ENCODE results near the gene ABL2. TPM values are rescaled to one million over a fixed set of nuclear protein-coding genes. Genes with fewer than 3 reads are reported as not detected.
A peak's percentile ranks its signal among the peaks of the same experiment; 100 is the strongest.

ABL2 gene
- total RNA-seq, 4 donors from 2014 or later = 12.9 to 37.3 (median 15.6) TPM

GRCh38 chr1:179087665-179088064 is 141.8 kb downstream of the ABL2 start:
- peaks cover 19 to 69% (median 53%) of the 10 kb centered on the region in 4 donors for H3K36me3 ChIP-seq
- intact Hi-C loops (cut with DNase I) = loop anchor here (10.0 kb wide), 1 partner anchor 207 kb away; the partner anchor contains the start of gene SOAT1
- no peak for TF ChIP-seq POLR2A (IDR thresholded peaks at IDR 0.05; ENCODE audit: low read depth)
- no peak for TF ChIP-seq POLR2AphosphoS5 (IDR thresholded peaks at IDR 0.05)
- TF ChIP-seq CTCF (IDR thresholded peaks at IDR 0.05) = no peak
- no peak for TF ChIP-seq EP300 (IDR thresholded peaks at IDR 0.05)
- H3K9me3 ChIP-seq = no peaks in the 10 kb centered on the region
- no peaks in the 10 kb centered on the region for H3K27me3 ChIP-seq
- peaks cover 23 to 55% (median 45%) of the 10 kb centered on the region in 4 donors for H3K4me1 ChIP-seq
- H3K4me3 ChIP-seq = no peak overlapping the region
- 74% methylated on average over 6 of the region's 11 CpGs for WGBS
- DNase-seq (ENCODE audit: extremely low spot score) = no peak
- no peak overlapping the region for H3K27ac ChIP-seq (replicated peaks in 1 of 4)

- 68% methylated on average over 5 of the region's 8 CpGs for WGBS
- intact Hi-C loops (cut with DNase I) = loop anchor here (10.0 kb wide), 1 partner anchor 211 kb away; the partner anchor contains the start of gene SOAT1
- no peak overlapping the region for H3K27ac ChIP-seq (replicated peaks in 1 of 4)
- H3K27me3 ChIP-seq = no peaks in the 10 kb centered on the region
- H3K4me3 ChIP-seq = peak overlapping the region in 1 of 4 donors; percentile 83
- H3K9me3 ChIP-seq = no peaks in the 10 kb centered on the region
- no peak for DNase-seq (ENCODE audit: extremely low spot score)
- no peak for TF ChIP-seq POLR2A (IDR thresholded peaks at IDR 0.05; ENCODE audit: low read depth)
- TF ChIP-seq EP300 (IDR thresholded peaks at IDR 0.05) = no peak
- no peak for TF ChIP-seq POLR2AphosphoS5 (IDR thresholded peaks at IDR 0.05)
- no peak for TF ChIP-seq CTCF (IDR thresholded peaks at IDR 0.05)
- H3K36me3 ChIP-seq = peaks cover 15 to 38% (median 36%) of the 10 kb centered on the region in 4 donors
- H3K4me1 ChIP-seq = peaks cover 15 to 37% (median 28%) of the 10 kb centered on the region in 4 donors
Observed at GRCh38 chr1:179083533-179083932, 145.9 kb downstream of the ABL2 start.

GRCh38 chr1:179082999-179083335 is 146.5 kb downstream of the ABL2 start:
- H3K4me1 ChIP-seq = peaks cover 15 to 37% (median 28%) of the 10 kb centered on the region in 4 donors
- intact Hi-C loops (cut with DNase I) = loop anchor here (10.0 kb wide), 1 partner anchor 212 kb away; the partner anchor contains the start of gene SOAT1
- DNase-seq (ENCODE audit: extremely low spot score) = no peak
- 0% methylated on average over 2 of the region's 3 CpGs for WGBS
- TF ChIP-seq POLR2A (IDR thresholded peaks at IDR 0.05; ENCODE audit: low read depth) = no peak
- H3K4me3 ChIP-seq = peak overlapping the region; percentile 83 to 93 (median 89)
- peak overlapping the region; percentile 87 to 95 (median 91) for H3K27ac ChIP-seq (replicated peaks in 1 of 4)
- no peaks in the 10 kb centered on the region for H3K27me3 ChIP-seq
- no peaks in the 10 kb centered on the region for H3K9me3 ChIP-seq
- peaks cover 9 to 32% (median 31%) of the 10 kb centered on the region in 4 donors for H3K36me3 ChIP-seq

GRCh38 chr1:179082333-179082998 is 147.0 kb downstream of the ABL2 start:
- under 1% methylated on average over 39 of the region's 52 CpGs for WGBS
- H3K9me3 ChIP-seq = no peaks in the 10 kb centered on the region
- peaks cover 7 to 28% (median 26%) of the 10 kb centered on the region in 4 donors for H3K36me3 ChIP-seq
- H3K27ac ChIP-seq (replicated peaks in 1 of 4) = peak overlapping the region; percentile 87 to 95 (median 91)
- peaks cover 15 to 32% (median 26%) of the 10 kb centered on the region in 4 donors for H3K4me1 ChIP-seq
- TF ChIP-seq POLR2AphosphoS5 (IDR thresholded peaks at IDR 0.05) (no peak), POLR2A (IDR thresholded peaks at IDR 0.05; ENCODE audit: low read depth) (no peak), EP300 (IDR thresholded peaks at IDR 0.05) (no peak), CTCF (IDR thresholded peaks at IDR 0.05) (no peak)
- intact Hi-C loops (cut with DNase I) = loop anchor here (10.0 kb wide), 1 partner anchor 212 kb away; the partner anchor contains the start of gene SOAT1
- H3K27me3 ChIP-seq = no peaks in the 10 kb centered on the region
- H3K4me3 ChIP-seq = peak overlapping the region; percentile 83 to 93 (median 89)
- no peak for DNase-seq (ENCODE audit: extremely low spot score)

- no peaks in the 10 kb centered on the region for H3K27me3 ChIP-seq
Observed at GRCh38 chr1:179081687-179082332, 147.7 kb downstream of the ABL2 start, which contains the start of gene TOR3A. TSS of gene TOR3A (plus strand) at chr1:179082070. CDS start at chr1:179082129, 59 bp downstream.

More at GRCh38 chr1:179081687-179082332, 147.7 kb downstream of the ABL2 start, which contains the start of gene TOR3A:
- Histone ChIP-seq H3K36me3 (peaks cover 7 to 22% (median 20%) of the 10 kb centered on the region in 4 donors), H3K9me3 (no peaks in the 10 kb centered on the region), H3K4me1 (peaks cover 15 to 32% (median 24%) of the 10 kb centered on the region in 4 donors), H3K27ac (replicated peaks in 1 of 4) (peak within 1 kb of the TSS; percentile 87 to 95 (median 91)), H3K4me3 (peak within 1 kb of the TSS; percentile 83 to 93 (median 89))
- DNase-seq (ENCODE audit: extremely low spot score) = peak; percentile 98
- TF ChIP-seq POLR2AphosphoS5 (IDR thresholded peaks at IDR 0.05) (peak; percentile 90 to 91), POLR2A (IDR thresholded peaks at IDR 0.05; ENCODE audit: low read depth) (peak; percentile 83), CTCF (IDR thresholded peaks at IDR 0.05) (no peak)
- WGBS = 0% methylated on average over 17 of the region's 51 CpGs
- intact Hi-C loops (cut with DNase I) = loop anchor here (2.0 to 10.0 kb wide), 2 partner anchors 213 to 289 kb away; partner anchors contain the start of gene SOAT1
